IPS-NIHi7 (cell line): ENCODE results near the gene CA5A.
"Not testable (repeated sequence)": the region's sequence is repeated elsewhere in the genome, so short reads cannot be mapped to it uniquely, and the experiment has no call there.

Source experiments
- DNase-seq: peaks from one replicate; pipeline ENCODE4 v3.0.0; 2012; ENCODE audit warnings: mixed read lengths; ENCODE audit errors: extremely low spot score

CA5A gene

DNA sequence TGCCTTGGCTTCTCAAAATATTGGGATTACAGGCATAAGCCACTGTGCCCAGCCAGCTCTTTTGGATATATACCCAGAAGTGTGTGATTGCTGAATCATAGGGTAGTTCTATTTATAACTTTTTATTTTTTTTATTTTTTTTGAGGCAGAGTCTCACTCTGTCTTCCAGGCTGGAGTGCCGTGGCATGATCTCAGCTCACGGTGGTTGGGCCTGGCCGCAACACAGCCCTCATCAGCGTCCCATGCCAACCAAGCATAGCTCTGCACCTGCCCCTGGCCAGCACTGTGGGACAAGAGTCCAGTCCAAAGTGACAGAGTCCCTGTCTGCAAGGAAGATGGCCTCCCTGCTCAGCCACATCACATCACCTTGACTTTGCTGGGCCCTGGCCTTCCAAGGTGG lies 42.3 kb downstream of the CA5A start:
- DNase-seq: not testable (repeated sequence)

DNA sequence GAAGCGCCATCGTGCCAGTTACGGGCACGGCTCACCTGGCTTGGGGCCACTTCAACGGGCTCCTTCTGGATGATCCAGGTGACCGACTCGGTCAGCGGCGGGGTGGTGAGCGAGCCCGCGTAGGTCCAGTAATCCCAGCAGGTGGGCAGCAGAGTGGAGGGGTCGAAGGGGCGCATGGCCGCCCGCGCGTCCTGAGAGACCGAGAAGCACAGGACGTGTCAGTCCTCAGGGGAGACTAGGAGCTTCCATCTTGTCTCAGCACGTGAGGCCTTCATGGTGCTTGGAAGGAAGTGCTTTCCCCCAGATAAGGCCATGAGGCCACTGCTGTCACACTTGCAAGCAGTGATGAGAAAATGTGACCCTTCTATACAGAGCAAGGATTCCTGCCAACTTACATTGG lies 44.6 kb downstream of the CA5A start:
- no peak for DNase-seq

DNA sequence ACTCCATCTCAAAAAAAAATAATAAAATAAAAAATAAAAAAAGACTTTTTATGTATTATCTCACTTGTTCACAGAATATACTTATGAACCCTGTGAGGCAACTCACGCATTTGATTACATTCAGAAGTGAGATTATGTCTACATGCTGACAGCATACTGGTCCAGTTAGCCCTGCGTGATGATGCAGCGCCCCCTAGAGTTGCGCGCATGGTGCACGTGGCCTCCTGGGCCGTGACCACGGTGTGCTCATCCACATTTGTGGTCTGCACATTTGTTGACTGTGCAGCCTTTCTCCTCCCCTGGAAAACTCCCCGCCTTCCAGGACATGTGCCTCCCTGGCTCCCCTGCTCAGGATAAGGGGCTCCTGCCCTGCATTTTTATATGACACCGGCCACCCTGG lies 46.6 kb downstream of the CA5A start:
- peak; percentile 31 for DNase-seq

DNA sequence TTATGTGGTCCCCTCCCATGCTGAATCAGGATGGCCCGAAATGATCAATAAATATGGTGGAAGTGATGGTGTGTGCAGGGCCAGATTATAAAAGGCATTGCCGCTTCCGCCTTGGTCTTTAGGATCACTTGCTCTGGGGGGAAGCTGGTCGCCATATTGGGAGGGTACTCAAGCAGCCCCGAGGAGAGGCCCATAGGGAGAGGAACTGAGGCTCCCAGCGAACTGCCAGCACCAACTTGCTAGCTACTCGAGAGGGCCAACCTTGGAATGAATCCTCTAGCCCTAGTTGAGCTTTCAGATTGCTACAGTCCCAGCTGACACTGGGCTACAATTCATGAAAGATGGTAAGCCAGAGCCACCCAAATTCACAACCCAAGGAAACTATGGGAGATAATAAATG lies 48.0 kb downstream of the CA5A start:
- not testable (repeated sequence) for DNase-seq

DNA sequence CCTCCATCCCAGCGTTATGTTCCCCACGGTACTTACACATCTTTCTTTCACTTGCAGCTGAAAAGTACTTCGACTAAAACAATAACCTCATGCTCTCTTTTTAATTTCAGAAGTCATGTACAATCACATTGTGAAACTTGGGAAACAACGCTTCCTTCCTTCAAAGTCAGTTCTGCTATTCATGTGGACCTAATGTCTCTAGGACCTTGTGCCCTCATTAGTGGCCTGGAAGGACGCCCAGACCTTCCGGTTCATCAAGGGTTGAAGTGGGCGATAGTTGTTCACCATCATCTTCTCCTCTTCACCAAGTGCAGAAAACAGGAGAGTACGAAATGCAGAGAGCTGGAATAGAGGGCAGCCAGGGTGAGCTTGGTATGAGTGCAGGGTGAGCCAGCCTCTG lies 48.4 kb downstream of the CA5A start:
- not testable (repeated sequence) for DNase-seq

DNA sequence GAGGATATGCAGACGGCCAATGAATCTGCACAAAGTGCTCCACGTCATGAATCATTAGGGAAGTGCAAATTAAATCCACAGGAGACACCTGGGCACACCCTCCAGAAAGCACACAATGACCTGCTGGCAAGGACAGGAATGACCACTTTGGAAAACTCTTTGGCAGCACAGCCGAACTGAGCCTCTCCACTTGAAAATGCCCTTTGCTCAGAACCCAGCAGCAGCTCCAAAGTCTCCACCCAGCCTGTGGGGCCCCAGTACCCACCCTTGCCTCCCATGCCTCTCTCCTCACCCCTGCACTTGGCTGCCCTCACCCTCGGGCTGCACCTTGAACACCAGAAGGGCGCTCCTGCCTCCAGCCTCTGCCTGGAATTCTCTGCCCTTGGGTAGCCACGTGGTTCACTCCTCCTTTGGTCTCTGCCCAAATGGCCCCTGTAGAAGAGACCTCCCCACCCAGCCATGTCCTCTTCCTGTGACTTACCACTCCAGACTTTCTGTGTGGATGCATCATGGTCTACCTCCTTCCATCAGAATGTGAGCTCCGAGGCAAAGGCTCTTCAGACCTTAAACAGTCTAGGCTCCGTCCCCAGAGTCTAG lies 50.9 kb downstream of the CA5A start:
- DNase-seq: not testable (repeated sequence)

DNA sequence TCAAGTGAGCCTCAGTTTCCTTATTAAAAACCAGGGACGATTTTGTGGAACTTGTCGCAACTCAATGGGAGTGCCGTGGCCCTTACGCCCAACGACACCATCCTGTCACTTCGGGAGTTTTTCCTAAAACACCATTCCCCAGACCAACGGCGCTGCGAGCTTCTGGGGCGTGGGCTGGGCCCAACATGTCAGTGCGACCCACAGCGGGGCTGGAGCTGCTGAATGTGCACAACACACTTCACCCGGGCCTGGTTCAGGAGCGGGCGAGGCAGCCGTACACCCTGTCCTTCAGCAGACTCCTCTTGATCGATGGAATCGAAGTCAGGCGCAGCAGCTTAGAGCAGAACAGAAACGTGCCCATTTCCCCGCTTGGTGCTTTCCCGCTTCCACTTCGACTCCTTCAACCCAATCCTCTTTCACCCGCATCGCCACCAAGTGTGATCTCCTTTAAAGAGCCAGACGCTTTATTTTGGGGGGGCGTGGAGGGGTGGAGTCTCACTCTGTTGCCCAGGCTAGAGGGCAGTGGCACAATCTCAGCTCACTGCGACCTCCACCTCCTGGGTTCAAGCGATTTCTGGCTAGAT lies 53.8 kb downstream of the CA5A start:
- no peak for DNase-seq

DNA sequence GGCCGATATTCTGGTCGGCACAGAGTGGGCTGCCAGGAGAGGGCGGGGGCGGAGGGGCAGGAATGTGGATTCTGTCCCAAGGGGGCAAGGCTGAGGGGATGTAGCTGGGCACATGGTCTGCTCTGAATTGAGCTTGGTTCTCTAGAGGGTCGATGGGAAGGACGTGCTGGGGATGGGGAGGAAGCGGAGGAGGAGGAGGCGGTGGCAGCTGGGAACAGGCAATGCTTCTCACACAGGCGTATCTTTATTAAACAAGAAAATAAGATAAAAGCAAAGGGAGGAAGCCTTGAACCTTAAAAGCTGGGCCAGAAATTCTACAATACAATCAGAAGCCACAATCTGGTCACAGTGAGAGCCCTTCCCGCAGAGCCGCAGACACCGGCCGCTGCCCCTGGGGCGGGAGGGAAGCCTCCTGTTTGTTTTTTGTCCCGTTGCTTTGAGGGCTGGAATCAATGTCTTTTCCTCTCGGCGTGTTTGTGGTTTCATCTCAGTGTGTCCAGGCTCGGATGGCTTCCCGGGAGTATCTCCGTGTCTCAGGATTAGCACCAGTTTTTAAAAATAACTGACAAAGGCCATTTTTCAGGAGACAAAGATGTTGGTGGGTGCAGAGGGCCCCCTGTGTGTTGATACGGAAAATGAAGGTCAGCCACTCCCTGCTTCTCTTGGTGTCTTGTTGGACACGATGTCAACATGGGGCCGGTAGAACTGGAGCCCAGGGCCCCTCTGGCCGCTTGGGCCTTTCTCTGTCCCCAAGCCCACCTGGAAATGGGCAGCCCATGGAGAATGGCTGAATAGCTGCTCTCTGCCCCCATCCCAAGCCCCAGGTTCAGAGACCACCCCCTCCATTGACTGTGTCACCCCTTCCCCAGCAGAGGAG lies 54.8 kb downstream of the CA5A start:
- DNase-seq: no peak

DNA sequence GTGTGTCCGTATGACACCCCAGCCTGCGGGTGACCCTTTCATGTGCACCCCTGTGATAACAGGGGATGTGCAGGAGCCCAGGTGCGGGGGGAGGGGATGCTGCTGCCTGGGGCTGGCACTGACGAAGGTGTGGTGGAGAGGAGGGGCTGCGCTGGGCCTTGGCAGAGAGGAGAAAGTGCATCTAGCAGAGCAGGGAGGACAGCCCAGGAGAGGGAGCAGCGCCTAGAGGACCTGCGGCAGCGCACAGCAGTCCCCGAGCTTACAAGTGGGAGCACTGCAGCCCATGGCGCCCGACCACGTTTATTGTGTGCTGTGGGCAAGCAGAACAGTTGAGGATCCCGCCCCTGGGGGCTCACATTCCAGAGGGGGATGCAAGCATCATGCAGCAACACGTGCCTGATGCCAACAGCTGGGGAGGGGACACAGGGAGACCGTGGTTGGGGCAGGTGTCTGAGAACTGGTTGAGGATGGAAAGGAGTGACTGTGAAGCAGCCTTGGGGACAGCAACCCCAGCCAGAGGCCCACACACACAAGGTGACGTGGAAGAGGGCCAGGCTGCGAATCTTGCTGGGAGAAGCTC lies 56.1 kb downstream of the CA5A start:
- DNase-seq: no peak

DNA sequence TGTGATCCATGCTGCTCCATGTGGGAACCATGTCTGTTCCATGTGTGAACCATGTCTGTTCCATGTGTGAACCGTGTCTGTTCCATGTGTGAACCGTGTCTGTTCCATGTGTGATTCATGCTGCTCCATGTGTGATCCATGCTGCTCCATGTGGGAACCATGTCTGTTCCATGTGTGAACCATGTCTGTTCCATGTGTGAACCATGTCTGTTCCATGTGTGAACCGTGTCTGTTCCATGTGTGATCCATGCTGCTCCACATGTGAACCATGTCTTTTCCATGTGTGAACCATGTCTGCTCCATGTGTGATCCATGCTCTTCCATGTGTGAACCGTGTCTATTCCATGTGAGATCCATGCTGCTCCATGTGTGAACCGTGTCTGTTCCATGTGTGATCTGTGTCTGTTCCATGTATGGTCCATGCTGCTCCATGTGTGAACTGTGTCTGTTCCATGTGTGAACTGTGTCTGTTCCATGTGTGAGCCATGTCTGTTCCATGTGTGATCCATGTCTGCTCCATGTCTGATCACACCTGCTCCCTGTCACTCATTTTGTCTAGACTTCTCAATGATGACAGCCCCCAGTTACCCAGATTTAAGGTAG lies 56.8 kb downstream of the CA5A start:
- DNase-seq: not testable (repeated sequence)

DNA sequence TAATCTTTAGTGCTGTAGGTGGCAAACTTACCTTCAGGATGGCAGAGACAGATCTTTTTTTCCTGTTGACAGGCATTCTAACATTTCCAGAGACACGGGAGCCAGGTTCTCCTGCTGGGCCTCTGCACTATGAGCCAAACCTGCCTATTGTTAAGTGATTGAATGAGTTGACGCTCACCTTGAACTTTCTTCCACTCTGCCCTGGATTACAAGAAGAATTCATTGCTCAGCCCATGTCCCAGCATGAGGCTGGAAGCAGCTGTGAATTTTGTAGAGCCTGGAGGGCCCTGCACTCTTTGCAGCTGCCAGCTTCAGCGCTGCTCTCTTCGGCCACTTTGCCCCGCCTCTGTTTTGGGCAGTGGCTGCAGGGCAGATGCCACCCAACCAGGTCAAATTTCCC lies 57.6 kb downstream of the CA5A start:
- no peak for DNase-seq

DNA sequence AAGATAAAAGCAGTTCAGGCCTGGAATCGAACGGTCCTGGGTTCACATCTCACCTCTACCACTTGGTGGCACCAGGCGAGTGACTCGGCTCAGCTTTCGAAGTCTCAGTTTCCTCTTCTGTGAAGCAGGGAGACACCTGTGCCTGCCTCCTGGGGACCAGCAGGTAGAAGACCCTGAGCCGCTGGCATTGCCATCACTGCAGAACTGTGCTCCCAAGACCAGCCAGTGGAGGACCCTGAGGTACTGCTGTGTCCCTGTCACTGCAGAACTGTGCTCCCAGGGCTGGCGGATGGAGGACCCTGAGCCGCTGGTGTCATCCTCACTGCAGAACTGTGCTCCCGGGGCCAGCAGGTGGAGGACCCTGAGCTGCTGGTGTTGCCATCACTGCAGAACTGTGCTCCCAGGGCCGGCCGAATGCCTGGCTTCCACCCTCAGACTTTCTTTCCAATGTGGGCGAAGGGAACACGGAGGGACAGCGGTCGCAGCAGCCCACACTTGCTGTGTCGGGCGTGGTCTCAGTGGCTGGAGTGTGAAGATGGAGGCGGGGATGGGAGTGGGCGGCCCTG lies 58.3 kb downstream of the CA5A start:
- no peak for DNase-seq

DNA sequence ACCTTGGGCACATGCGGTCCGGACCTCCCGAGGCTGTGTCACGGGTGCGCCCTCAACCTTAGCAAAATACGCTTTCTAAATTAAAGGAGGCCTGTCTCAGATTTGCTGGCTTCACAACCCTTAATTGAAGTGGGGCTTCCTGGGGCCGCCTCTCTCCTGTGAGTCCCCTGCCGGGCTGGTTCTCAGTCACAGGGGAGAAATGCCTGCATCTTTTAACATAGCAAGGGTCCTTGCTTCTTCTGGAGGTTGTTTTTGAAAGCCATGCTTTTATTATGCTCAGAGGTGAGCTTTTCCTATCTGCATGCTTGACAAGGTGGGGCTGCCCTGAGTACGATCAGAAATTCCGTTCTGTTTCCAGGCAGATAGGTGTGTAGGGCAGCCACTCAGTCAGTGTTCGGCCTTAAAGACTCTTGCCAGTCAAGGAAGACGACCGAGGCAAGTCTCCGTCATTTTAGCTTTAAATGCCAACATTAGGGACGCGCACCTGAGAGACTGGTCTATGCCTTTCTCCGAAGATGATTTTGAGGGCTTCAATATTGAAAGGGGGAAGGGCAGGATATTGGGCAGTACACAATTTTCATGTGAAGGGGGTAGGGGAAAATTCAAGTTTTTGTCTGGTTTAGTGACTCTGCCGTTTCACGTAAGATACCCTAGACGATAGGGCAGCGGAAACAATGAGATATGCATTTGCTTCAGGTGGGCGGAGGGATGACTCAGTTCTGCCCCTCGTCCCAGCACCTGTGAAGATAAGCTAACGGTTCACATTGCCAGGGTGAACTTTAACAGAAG lies 61.5 kb downstream of the CA5A start:
- peak; percentile 50 for DNase-seq

DNA sequence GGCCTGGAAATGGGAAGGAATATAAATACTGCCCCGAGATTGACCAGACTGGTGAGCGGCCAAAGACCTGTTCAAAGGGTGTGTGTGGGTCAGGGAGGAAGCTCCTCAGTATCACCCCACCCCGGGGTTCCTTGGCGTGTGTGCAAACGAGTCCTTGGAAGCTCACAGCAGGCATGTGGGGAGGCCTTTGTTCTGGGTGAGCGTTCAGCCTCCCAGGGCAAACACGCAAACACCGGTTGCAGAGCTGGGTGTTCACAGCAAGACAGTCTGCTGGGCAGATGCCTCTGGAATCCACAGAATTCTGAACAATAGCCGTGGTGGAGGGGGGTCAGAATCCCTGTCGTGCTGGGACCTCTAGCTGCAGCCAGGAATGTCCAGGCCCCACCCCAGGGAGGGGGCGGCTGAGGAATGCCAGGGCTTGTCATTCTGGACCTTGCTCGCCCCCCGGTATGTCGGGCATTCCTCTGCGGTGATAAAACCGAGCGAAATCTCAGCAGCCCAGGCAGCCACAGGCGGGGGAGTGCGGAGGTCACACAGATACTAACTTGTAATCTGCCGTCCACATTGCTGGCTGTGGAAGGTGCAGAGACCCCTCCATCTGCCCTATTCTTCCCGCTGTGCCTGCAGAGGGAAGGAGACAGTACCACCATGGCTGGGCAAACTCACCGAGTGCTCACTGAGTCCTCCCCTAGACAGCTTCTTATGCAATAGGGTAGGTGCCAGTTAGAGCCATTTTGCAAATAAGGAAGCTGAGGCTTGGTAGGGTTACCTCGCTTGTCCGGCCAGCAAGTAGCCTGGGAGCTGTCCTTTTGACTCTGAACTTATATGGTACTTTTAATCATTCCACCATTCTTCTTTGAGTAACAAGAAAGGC lies 65.7 kb downstream of the CA5A start:
- DNase-seq: peak; percentile 48

DNA sequence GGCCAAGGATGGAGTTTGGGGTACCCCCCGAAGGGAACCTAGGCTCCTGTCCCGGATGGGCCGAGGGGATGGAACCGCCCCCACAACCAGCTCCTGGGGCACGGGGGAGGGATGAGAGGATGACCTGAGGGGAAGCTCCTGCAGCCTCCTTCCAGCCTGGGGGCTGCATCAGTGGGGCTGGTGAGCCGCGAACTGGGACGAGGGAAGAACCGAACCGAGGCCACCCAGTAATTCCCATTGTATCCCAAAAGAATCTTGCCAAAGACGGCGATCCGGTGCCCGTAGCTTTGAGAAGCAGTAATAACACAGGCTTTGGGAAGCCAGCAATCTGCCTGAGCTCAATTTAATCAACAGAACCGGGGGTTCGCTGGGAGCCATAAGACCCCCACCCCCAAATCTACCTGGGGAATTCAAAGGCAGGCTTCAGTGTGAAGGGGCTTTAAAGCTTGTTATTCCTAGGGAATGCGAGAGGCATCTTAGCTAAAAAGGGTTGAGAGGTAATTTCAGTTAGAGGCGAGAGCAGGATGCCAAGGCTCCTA lies 66.4 kb downstream of the CA5A start:
- not testable (repeated sequence) for DNase-seq

DNA sequence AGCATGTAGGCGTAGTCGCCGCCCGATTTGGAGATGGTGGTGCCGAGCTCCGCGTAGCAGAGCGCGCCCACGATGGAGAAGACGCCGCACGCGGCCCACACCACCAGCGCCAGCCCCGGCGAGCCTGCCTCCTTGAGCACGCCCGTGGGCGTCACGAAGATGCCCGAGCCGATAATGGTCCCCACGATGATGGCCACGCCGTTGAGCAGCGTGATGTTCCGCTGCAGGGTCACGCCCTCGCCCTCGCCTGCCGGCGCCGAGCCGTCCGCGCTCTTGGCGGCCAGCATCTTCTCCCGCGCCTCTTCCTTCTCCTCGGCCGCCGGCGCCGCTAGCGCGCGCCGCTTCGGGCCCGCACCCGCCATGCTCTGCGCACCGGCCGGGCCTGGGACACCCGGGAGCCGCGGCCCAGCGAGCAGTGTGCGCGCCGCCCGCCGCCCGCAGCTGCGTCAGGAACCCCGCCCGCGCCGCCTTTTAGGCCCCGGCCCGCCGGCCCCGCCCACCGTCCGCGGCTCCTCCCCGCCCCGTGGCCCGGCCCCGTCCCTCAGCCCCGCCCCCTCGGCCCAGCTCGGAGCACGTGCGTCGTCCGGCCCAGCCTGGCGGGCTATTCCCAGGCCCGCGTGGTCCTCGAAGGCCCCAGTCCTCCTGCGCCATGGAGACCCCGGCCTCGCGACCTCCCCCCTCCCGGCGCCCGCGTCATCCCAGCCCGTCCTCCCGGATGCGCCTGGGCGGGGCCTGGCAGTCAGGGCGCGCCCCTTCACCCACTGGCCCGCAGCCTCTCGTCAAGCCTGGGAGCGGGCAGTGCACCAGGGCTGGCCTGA lies 67.1 kb downstream of the CA5A start, which contains the start of gene SLC7A5:
Gene SLC7A5, minus strand, starts transcription at position 447 of the 818 bp plus-strand sequence. Its CDS starts 85 bp downstream, at position 362.
- peak; percentile 62 for DNase-seq

DNA sequence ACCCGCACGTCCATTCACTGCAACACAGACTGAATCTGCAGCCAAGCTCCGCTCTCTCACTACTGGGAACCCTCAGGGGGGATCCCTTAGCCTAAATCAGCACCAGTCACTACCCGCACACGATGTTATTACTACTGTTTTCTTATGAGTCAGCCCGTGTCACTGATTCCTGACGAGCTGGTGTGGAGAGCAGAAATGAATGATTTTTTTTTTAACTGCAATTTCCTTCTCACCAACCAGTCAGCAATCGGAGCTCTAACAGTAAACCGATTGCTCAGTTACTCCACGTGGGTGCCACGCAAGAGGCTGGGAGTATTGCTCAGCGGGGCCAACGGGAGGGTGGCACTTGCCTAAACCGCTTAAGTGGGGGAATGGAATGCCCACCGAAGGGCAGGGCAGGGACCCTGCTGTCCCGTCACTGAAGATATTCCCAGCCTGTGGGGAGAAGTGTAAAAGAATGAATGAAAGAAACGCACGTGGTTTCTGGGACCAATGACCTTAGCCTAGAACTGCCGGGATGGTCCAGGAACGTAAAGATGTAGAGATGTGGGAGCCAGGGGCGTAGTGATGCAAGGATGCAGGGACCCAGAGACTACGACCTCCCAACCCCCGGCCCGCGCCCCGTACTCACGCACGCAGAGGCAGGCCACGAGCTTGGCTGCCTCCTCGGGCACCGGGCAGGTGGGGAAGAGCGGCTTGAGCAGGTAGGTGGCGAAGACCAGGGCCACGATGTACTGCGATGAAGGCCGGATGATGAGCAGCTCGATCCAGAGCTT lies 67.9 kb downstream of the CA5A start:
- DNase-seq: not testable (repeated sequence)
